GM20431 (cell line): Measurements from ENCODE around the gene SNX25.
"Not testable (repeated sequence)": the region's sequence is repeated elsewhere in the genome, so short reads cannot be mapped to it uniquely, and the experiment has no call there.

Experiments
- in situ Hi-C: fragments of 300-500 bp; cut with MseI, MboI; formaldehyde crosslinking; loops from one replicate; pipeline ENCODE4 v1.15.0; 2020; ENCODE audit warnings: low sequenced_read_pairs; ENCODE audit not compliant: unreplicated experiment

SNX25 gene

DNA sequence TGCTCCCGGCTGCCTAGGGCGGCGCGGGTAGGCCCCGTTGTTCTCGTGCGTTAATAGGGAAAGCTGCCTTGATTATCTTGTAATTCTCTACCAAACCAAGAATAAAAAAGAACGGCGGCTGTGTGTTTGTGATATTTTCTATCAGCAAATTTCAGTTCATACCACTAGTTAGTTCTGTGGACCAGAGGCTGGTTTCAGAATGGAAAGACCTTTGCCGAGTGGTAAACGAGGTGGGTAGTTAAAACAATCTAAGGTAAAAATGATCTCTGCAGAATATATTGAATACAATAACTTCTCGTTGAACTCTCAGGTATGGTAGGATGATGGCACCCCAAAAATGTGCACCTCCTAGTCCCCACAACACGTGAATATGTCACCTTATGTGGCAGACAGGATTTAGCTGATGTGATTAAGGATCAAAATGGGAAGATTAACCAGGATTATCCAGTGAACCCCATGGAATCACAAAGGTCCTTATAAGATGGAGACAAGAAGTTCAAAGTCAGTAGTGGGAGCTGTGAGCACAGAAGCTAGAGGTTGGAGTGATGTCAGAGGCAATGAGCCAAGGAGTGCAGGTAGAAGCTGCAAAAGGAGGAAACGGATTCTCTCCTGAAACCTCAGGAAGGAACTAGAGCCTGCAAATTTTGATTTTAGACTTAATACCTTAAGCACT lies 5.0 kb upstream of the SNX25 start:
- in situ Hi-C loops, result no loop called here

DNA sequence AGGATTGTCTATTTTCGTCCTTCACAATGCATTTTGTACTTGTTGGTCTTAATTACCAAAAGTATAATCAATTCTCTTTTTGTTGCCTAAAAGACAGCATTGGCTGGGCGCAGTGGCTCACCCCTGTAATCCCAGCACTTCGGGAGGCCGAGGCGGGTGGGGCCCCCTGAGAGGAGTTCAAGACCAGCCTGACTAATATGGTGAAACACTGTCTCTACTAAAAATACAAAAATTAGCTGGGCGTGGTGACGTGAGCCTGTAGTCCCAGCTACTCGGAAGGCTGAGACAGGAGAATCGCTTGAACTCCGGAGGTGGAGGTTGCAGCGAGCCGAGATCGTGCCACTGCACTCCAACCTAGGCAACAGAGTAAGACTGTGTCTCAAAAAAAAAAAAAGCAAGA lies 4.3 kb upstream of the SNX25 start:
- in situ Hi-C loops, result not testable (repeated sequence)

DNA sequence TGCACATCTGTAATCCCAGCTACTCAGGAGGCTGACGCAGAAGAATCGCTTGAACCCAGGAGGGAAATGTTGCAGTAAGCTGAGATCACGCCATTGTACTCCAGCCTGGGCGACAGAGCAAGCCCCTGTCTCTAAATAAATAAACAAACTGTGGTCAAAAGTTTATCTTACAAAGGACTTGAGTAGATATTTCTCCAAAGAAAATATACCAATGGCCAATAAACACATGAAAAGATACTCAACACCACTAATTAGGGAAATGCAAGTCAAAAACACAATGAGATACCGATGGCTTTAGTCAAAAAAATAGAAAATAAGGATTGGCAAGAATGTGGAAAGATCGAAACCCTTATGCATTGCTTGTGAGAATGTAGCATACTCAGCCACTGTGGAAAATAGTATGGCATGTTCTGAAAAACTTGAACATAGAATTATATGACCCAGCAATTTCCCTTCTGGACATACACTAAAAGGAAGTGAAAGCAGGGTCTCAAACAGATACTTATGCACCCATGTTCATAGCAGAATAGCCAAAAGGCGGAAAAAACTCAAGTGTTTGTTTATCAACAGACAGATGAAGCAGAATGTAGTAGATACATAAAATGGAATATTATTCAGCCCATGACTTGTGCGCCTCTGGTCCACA lies 3.6 kb upstream of the SNX25 start:
- in situ Hi-C loops, result no loop called here

DNA sequence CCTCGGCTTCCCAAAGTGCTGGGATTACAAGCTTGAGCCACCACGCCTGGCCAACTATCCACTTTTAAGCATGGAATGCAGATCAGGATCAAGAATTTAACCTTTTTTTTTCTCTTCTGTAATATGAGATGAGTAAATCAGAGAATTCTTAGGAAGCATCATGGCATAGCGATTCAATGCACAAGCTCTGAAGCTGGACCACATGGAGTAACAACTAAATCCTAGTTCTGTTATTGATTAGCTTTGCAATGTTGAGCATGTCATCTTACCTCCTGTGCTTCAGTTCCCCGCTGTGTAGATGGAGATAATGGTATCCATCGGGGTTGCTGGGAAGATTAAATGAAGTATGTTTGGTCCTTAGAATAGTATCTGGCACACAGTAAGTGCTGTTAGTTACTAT lies 1.9 kb upstream of the SNX25 start:
- in situ Hi-C loops, result no loop called here

DNA sequence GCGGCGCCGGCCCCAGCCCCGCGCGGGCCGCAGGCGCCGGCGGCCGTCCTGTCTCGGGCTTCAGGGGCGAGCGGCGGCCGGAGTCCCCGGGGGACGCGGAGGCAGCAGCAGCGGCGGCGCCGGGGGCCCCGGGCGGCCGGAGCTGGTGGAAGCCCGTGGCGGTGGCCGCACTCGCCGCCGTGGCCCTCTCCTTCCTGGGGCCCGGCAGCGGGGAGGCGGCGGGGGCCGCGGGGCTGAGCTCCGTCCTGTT lies 379 bp downstream of the SNX25 start:
- in situ Hi-C loops, result not testable (repeated sequence)

DNA sequence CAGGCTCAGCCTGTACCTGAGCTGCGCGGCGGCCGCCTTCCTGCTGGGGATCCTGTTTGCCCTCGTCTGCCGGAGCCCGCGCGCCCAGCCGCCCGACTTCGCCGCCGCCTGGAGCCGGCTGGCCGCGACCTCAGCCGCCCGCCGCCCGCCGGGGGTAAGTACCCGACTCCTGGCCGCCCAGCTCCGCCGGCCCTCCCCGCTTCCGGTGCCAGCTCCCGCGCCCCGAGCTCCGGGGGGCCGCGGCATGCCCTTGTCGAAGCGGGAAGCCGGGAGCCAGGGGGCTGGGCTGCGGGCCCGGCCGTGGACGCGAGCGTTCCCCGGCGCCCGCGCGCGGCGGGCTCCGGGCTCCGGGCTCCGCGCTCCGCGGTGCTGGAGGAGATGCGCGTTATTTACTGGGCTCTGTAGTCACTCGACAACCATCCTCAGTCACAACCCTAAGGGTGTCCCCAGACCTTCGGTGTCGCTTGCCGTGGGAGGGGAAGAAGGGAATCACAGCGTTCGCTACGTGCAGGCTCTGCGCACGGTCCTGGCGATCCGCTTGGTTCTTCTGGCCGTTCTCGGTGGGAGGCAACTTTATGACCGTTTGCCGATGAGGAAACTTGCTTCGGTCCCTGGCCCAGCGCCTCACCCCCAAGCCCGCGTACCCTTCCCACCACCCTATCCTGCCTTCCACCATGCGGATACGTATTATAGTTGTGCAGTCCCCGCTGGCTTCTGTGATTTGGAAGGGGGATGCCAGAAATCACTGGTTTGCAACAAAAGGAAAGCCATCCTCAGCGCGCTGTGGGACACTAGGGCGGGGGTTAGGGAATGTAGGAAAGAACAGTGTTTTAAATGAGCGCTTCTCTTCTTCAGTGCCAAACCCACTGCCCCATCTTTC lies 944 bp downstream of the SNX25 start:
- in situ Hi-C loops, result no loop called here

DNA sequence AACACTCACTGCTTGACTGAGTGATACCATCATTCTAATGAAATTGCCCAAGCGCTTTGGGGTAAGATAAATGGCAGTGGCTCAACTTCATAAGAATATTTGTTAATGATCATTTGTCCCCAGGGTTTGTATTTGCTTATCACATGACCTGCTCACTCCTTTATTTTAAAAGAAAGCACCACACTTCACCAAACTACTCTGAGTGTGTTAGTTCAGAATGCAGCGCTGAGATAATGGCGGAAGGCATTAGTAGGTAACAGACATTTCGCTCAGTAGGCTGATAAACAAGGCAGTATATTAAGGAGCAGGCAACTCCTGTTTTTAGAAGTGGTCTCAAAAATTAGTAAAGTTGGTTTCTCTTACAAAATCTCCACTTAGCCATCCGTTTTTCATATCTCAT lies 1.6 kb downstream of the SNX25 start:
- in situ Hi-C loops, result no loop called here

DNA sequence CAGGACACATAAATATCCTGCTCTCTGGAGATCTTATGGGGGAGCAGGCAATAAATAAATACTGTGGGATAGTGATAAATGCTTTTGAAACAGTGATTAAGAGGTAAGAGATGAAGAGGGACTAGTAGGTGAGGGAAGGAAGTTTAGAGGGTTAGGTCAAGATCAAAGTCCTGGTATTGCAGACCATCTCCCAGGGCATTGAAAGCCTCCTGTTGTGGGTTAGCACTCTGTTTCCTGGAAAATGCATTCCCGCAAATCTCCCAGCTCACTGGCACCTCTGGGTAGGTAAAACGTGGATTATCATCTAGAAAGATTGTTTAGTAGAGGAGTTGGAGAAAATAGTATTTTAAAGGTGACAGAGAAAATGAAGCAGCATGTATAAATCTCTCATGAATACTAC lies 2.2 kb downstream of the SNX25 start:
- in situ Hi-C loops, result no loop called here

DNA sequence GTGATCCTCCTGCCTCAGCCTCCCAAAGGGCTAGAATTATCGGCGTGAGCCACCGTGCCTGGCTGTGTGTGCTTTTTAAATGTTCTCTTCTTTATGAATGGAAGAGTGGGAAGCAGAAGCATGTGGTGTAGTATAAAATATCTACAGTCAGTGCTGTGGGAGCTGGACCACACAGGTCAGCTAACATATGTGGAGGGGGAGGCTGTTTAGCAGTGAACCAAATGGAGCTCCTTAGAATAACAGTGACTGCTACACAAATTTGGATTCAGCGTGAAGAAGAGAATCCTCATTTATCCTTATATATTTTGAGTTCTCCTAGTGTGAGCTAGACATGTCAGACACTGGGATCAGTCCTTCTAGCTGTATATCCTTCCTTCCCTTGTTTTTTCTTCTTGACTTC lies 3.2 kb downstream of the SNX25 start:
- in situ Hi-C loops, result no loop called here

DNA sequence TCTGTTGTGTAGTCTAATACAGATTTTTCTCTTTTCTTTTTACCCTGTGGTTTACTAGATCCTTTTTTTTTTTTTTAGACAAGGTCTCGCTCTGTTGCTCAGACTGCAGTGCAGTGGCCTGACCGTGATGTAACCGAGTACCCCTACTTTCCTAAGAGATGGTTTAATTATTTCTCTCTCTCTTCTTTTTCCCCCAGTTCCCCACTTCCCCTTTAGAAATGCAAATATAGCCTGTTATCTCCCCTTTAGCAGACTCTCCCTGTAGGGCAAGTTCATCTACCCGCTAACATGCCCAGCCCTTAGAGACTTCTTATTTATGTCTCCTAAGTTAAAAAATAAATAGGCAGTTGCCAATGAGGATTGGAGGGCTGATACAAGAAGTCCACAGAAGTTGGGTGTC lies 4.5 kb downstream of the SNX25 start:
- in situ Hi-C loops, result no loop called here

DNA sequence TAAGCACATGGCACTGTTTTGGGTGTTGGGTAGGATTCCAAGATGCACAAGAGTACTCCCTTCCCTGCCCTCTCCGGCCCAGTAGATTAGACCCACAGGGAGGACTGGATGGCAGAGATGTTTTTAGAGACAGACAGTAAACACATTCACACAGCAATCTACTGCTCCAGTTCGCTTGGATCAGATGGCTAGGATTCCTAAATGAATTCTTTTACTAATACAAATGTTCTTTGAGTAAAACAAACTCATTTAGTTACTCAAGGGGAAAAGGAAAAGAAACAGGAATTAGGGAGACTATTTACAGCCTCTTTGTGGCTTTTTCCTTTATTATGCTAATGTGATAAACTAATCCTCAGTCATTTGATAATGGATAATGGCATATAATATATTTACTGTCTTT lies 5.9 kb downstream of the SNX25 start:
- in situ Hi-C loops, result no loop called here

DNA sequence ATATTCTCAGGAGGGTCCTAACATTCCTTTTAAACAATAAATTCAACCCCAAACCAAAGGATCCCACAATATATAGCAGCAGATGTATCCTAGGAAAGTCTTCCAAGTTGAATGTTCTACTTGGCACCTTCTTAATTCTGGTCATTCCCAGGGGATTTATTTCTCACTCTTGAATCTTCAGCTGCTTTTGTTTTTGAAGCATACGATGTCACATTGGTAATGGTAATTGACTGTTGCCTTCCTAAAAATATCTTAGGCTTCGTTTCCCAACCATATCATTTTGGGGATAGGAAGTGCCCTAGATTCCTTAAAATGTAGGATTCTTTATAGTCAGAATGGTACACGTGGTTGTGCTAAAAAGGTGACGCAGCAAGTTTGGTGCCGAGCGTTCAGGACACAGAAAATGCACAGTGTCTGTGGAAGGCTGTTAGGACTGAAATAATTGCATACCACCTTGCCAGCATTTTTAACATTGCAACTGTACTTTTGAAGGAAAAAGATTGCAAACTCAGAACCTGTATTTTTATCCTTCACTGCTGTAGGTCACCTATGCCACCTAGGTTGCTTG lies 8.1 kb downstream of the SNX25 start:
- in situ Hi-C loops, result no loop called here

DNA sequence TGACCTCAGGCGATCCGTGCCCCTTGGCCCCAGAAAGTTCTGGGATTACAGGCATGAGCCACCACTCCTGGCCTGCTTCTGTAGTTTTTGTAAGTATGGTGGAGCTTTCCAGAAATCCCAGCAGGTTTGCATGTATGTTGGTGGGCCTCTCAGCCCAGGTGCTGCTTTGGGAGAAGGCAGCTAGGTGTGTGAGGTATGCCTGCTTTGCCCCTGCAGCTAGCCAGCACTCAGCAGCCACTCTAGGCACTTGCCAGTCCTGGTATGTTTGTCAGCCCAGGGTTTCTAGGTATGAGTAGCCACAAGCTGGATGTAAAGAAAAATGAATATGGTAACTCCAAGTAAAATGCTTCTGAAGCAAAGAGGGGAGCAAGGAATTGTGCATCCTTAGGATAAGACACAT lies 8.9 kb downstream of the SNX25 start:
- in situ Hi-C loops, result no loop called here

DNA sequence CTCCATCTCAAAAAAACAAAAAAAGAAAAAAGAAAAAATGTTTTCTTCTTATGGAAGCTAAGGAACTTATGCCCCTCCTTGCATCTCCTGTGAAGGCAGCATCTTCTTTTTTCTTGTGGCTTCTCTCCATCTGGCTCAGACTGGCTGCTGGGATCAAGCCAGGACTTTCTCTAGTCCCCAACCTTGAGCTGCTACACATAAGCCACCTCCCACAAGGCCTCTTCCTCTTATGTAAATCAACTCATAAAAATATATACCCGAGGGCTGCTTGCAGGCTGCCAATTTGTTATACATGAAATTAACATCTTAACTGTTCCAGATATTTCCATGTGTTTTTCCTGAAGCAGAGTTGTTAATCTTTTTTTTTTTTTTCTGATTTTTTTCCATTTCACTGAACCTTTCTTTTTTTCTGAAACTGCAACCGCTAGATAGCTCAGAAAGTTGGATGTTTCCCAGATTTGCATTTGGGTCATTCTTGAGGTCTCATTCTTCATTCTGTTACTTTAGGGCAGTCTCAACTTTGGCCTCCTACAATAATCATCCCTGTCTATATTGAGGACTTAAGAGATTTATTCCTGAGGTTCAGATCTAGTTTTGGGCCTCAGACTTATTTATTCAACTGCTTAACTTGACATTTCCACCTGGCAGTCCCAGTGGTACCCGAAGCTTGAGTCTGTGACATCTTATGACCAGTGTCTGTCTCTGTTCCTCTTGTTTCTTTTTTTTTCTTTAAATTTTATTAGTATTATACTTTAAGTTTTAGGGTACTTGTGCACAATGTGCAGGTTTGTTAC lies 10.3 kb downstream of the SNX25 start:
- in situ Hi-C loops, result no loop called here

DNA sequence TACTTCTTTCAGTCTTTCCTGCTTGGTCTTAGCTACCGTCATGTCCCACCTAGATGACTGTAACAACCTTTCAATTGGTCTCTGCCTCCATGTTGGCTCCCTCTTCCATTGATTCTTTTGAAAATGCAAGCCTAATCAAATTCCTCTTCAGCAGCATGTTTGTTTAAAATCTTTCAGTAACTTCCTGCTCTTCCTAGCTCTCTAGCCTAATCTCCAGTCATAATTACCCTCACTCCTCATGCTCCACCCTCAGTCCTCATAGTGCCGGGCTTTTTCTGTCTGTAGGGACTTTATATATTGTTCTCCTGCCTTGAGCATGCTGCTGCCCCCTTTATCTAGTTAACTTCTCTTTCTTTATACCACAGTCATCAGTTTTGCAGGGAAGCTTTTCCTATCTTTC lies 12.1 kb downstream of the SNX25 start:
- in situ Hi-C loops, result no loop called here

DNA sequence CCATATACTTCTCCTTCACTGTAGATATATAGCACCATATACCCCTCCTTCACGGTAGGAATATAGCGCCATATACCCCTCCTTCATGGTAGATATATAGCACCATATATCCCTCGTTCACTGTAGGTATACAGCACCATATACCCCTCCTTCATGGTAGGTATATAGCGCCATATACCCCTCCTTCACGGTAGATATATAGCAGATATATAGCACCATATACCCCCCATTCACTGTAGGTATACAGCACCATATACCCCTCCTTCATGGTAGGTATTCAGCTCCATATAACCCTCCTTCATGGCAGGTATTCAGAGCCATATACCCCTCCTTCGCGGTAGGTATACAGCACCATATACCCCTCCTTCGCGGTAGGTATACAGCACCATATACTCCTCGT lies 12.5 kb downstream of the SNX25 start:
- in situ Hi-C loops, result no loop called here

DNA sequence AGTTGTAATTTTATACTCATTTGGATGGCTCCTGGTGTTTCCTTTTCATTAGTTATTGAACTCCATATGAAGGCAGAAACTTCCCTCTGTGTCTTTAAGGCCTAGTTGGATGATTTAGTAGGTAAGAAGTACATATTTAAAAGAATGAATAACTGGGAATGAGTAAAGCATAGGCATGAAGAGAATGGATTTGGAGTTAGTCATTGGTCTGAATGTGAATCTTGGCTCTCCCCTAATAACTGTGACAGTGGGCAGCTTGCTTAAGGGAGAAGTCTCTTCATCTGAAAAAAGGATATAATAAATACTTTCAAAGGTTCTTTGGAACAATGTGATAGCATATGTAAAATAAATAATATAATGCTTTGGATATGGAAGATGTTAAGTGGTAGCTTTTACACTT lies 13.2 kb downstream of the SNX25 start:
- in situ Hi-C loops, result no loop called here

DNA sequence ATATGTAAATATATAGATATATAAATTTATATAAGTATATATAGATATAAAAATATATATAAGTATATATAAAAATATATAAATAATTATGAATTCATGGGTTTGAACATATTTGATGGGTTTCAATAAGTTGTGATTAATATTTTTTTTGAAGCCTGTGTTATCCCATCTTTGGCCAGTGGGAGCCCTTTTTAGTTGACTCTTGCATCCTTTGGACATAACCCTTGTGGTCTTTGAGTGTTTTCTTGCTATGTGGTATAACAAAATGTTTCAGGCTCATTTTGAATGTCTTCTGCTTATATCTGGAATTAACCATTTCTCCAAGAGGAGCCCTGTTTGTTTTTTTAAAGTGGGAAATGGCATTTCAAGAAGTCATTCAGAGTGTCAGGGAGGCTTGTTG lies 15.2 kb downstream of the SNX25 start:
- in situ Hi-C loops, result no loop called here

DNA sequence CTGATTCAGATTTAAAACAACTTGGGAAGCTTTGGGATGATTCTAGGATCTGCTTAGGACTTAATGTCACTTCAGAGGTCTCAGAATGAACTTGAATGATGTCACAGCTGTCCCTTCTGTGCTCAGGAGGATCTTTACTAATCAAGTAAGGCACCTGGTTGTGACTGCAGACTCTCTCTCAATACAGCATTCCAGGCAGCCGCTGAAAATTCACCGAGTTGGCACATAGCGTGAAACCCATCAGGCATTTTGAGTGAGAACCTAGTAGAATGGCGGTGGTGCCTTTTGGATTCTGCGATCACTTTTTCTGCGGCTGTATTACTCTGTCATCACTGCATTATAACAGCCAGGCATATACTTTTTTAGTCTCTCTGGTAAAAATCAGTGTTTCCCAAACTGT lies 16.5 kb downstream of the SNX25 start:
- in situ Hi-C loops, result no loop called here

DNA sequence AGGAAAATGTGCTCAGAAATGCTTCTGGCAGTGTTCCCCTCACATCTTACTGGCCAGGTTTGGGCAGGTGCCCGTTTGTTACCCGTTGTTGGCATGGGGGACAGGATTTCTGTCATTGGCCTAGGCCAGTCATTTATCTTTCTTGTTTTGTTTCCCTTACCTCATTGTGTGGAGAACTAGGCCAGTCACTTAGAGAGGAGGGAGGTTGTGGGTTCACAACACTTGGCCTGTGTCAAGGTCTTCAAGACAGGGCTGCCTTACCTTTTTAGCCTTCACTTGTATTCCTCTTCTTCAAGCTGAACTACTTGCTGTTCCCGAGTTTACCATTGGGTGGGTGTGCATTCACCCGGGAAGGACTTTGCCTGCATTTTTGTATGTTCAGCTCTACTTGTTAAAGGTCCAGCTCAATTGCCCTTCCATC lies 17.7 kb downstream of the SNX25 start:
- in situ Hi-C loops, result no loop called here
